B cell (primary cell): Measurements from ENCODE around the gene CTSL. TPM values are rescaled to one million over a fixed set of nuclear protein-coding genes. Genes with fewer than 3 reads are reported as not detected.

ENCODE experiments used
- ATAC-seq: fragments of 200-7000 bp; cut with Tn5 transposase; one replicate; pipeline ENCODE4 v1.10.0; 2021; ENCODE audit warnings: low read depth, mild to moderate bottlenecking, moderate number of reproducible peaks, moderate library complexity
- CTCF ChIA-PET: fragments of 350-600 bp; sonication (Branson Sonifier 250); formaldehyde crosslinking; loops from one replicate; lab custom pipeline; 2021; ENCODE audit warnings: antibody characterized with exemption, inconsistent platforms; lab: Charles Lee
- POLR2A ChIA-PET: fragments of 350-600 bp; sonication (Branson Sonifier 250); formaldehyde crosslinking; loops from one replicate; lab custom pipeline; 2021; ENCODE audit warnings: antibody characterized with exemption; lab: Charles Lee
- DNase-seq: peaks from one replicate; pipeline ENCODE4 v3.0.0; 2013
- H2AFZ ChIP-seq: 2 replicates; pipeline ENCODE4 v1.6.1; 2012; ENCODE audit warnings: mild to moderate bottlenecking, low read depth, low read length; ENCODE audit not compliant: insufficient read depth, poor library complexity, severe bottlenecking
- H3K27ac ChIP-seq, 2 donors: 1 replicate in 1 of 2; 2 replicates in 1 of 2; pipeline ENCODE4 v1.5.1; 2012 to 2013; ENCODE audit warnings: low read length in 2 of 2, mild to moderate bottlenecking in 2 of 2, moderate library complexity in 1 of 2
- H3K27me3 ChIP-seq, 4 experiments: fragments of 200-600 bp in 1 of 4; sonication (generic) in 1 of 4; replicated peaks in 1 of 4; 1 replicate in 2 of 4; 2 replicates in 2 of 4; pipeline versions ENCODE4 v1.6.1 to v1.7.0; 2013 to 2016; ENCODE audit warnings: low read length in 3 of 4, mild to moderate bottlenecking in 2 of 4, mixed read lengths in 1 of 4, moderate library complexity in 1 of 4; ENCODE audit not compliant: insufficient read depth in 4 of 4, control insufficient read depth in 3 of 4; ENCODE audit errors: control extremely low read depth in 1 of 4
- H3K36me3 ChIP-seq, 2 experiments: replicated peaks in 1 of 2; 1 replicate in 1 of 2; 2 replicates in 1 of 2; pipeline versions ENCODE4 v1.6.1 to v1.7.1; 2013; ENCODE audit warnings: low read length in 1 of 2; ENCODE audit not compliant: insufficient read depth in 2 of 2, control insufficient read depth in 1 of 2; ENCODE audit errors: control extremely low read depth in 1 of 2, extremely low read depth in 1 of 2
- H3K4me1 ChIP-seq, 2 donors: fragments of 200-600 bp in 1 of 2; sonication (generic) in 1 of 2; 1 replicate in 1 of 2; 2 replicates in 1 of 2; pipeline versions ENCODE4 v1.5.1 to v1.6.1; 2013 to 2017; ENCODE audit warnings: low read length in 2 of 2; ENCODE audit not compliant: control insufficient read depth in 2 of 2, insufficient read depth in 2 of 2
- H3K4me2 ChIP-seq: replicated peaks from 2 replicates; pipeline ENCODE3; 2012; ENCODE audit warnings: mild to moderate bottlenecking, low read depth, low read length; ENCODE audit not compliant: poor library complexity, severe bottlenecking
- H3K4me3 ChIP-seq, 5 experiments: fragments of 200-600 bp in 1 of 5; sonication (generic) in 1 of 5; 1 replicate in 3 of 5; 2 replicates in 2 of 5; pipeline versions ENCODE4 v1.5.1 to v1.7.0; 2011 to 2016; ENCODE audit warnings: low read length in 4 of 5, mild to moderate bottlenecking in 4 of 5, low read depth in 2 of 5, control low read depth in 1 of 5, moderate library complexity in 1 of 5; ENCODE audit not compliant: insufficient read depth in 1 of 5; ENCODE audit errors: control extremely low read depth in 1 of 5, extremely low read depth in 1 of 5
- H3K79me2 ChIP-seq: fragments of 200-600 bp; sonication (generic); one replicate; pipeline ENCODE4 v1.6.0; 2016; ENCODE audit warnings: low read length; ENCODE audit not compliant: control insufficient read depth, insufficient read depth
- H3K9ac ChIP-seq: fragments of 200-600 bp; sonication (generic); 2 replicates; pipeline ENCODE4 v1.6.1; 2017; ENCODE audit warnings: mild to moderate bottlenecking, low read length, moderate library complexity
- H3K9me3 ChIP-seq, 3 donors: one replicate each; pipeline versions ENCODE4 v1.6.1 to v1.7.1; 2013; ENCODE audit warnings: low read length in 2 of 3; ENCODE audit not compliant: control insufficient read depth in 2 of 3, insufficient read depth in 1 of 3; ENCODE audit errors: control extremely low read depth in 1 of 3
- H4K20me1 ChIP-seq: 2 replicates; pipeline ENCODE4 v1.6.0; 2012; ENCODE audit warnings: mild to moderate bottlenecking, low read length; ENCODE audit not compliant: insufficient read depth, control insufficient read depth, poor library complexity, severe bottlenecking
- H3K27ac Mint-ChIP-seq: one replicate; pipeline ENCODE4 v1.8.0; 2021; ENCODE audit warnings: mixed read lengths
- H3K27me3 Mint-ChIP-seq: one replicate; pipeline ENCODE4 v1.8.0; 2021; ENCODE audit warnings: mixed read lengths
- H3K4me1 Mint-ChIP-seq: one replicate; pipeline ENCODE4 v1.8.0; 2021; ENCODE audit warnings: mixed read lengths
- H3K4me3 Mint-ChIP-seq: one replicate; pipeline ENCODE4 v1.8.0; 2021; ENCODE audit warnings: mixed read lengths
- H3K9me3 Mint-ChIP-seq: one replicate; pipeline ENCODE4 v1.8.0; 2022; ENCODE audit warnings: mixed read lengths; ENCODE audit not compliant: insufficient read depth
- EZH2 ChIP-seq: IDR thresholded peaks from 2 replicates; pipeline ENCODE4 v1.6.1; 2012; ENCODE audit warnings: borderline replicate concordance, low read depth, mild to moderate bottlenecking, moderate library complexity, low read length; ENCODE audit not compliant: insufficient read depth, poor library complexity, severe bottlenecking
- WGBS: methylation state at CpG from one replicate; pipeline ENCODE4 v1.1.5; 2013; ENCODE audit warnings: missing lambda C conversion rate; ENCODE audit not compliant: insufficient coverage; 5-methylcytosine and 5-hydroxymethylcytosine counted together
- intact Hi-C: fragments of 100-400 bp; cut with micrococcal nuclease; formaldehyde crosslinking; loops from one replicate; pipeline ENCODE4 v1.10.0; 2022
- polyA plus RNA-seq: library from polyadenylated mRNA; depleted of rRNA; stranded (reverse); fragments of >200 nt; gene quantifications from 2 replicates; pipeline ENCODE4 v1.2.3, GENCODE V29; 2012
- total RNA-seq, 2 donors: library from RNA; stranded (reverse); fragments of 120-200 nt in 1 of 2; gene quantifications; 1 replicate in 1 of 2; 2 replicates in 1 of 2; pipeline versions ENCODE4 v1.2.3 to v1.2.4, GENCODE V29; 2013 to 2022
- TF ChIP-seq, protein P1 (sequence below): fragments of 200-600 bp; IDR thresholded peaks from one replicate; pipeline ENCODE4 v1.8.0; 2022; ENCODE audit warnings: antibody characterized with exemption, mild to moderate bottlenecking

The CTSL gene
- total and polyA plus RNA-seq, 2 donors (not counting 1 experiment from before 2014, with no cell fraction given) = 0.13 to 0.74 TPM

- Histone ChIP-seq H3K9me3 (peaks cover 0 to 3% (median 0%) of the 10 kb centered on the region in 3 donors), H3K79me2 (no peaks in the 10 kb centered on the region), H3K4me2 (no peak overlapping the region), H3K27ac (no peak overlapping the region), H4K20me1 (no peaks in the 10 kb centered on the region), H2AFZ (no peak overlapping the region), H3K9ac (no peak overlapping the region), H3K4me1 (no peaks in the 10 kb centered on the region), H3K36me3 (no peaks in the 10 kb centered on the region), H3K27me3 (no peaks in the 10 kb centered on the region), H3K4me3 (no peak overlapping the region)
- ATAC-seq (no peak), DNase-seq (no peak)
- TF ChIP-seq EZH2 = no peak
- TF ChIP-seq, protein P1, sequence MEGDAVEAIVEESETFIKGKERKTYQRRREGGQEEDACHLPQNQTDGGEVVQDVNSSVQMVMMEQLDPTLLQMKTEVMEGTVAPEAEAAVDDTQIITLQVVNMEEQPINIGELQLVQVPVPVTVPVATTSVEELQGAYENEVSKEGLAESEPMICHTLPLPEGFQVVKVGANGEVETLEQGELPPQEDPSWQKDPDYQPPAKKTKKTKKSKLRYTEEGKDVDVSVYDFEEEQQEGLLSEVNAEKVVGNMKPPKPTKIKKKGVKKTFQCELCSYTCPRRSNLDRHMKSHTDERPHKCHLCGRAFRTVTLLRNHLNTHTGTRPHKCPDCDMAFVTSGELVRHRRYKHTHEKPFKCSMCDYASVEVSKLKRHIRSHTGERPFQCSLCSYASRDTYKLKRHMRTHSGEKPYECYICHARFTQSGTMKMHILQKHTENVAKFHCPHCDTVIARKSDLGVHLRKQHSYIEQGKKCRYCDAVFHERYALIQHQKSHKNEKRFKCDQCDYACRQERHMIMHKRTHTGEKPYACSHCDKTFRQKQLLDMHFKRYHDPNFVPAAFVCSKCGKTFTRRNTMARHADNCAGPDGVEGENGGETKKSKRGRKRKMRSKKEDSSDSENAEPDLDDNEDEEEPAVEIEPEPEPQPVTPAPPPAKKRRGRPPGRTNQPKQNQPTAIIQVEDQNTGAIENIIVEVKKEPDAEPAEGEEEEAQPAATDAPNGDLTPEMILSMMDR = no peak
- Mint-ChIP-seq H3K4me1 (no peaks in the 10 kb centered on the region), H3K9me3 (peaks cover 3% of the 10 kb centered on the region), H3K27ac (no peak overlapping the region), H3K27me3 (peaks cover 3% of the 10 kb centered on the region), H3K4me3 (no peak overlapping the region)
- CTCF ChIA-PET = no interaction called here
- intact Hi-C loops = no loop called here
- POLR2A ChIA-PET = no interaction called here
- no CpG with 5 or more reads among the region's 5 CpGs for WGBS
Measured at GRCh38 chr9:87749335-87750035, 23.6 kb downstream of the CTSL start.

GRCh38 chr9:87750726-87751125, 24.8 kb downstream of the CTSL start:
- ChIA-PET POLR2A (no interaction called here), CTCF (no interaction called here)
- H3K27ac Mint-ChIP-seq = no peak overlapping the region
- Histone ChIP-seq H3K9ac (no peak overlapping the region), H3K36me3 (no peaks in the 10 kb centered on the region), H3K4me2 (no peak overlapping the region), H3K4me1 (no peaks in the 10 kb centered on the region), H3K9me3 (peaks cover 0 to 3% (median 0%) of the 10 kb centered on the region in 3 donors), H3K27ac (no peak overlapping the region), H3K4me3 (no peak overlapping the region), H4K20me1 (no peaks in the 10 kb centered on the region), H3K79me2 (no peaks in the 10 kb centered on the region), H3K27me3 (no peaks in the 10 kb centered on the region), H2AFZ (no peak overlapping the region)
- H3K27me3 Mint-ChIP-seq = peaks cover 3% of the 10 kb centered on the region
- TF ChIP-seq, protein P1 = no peak
- no peak for TF ChIP-seq EZH2
- peaks cover 3% of the 10 kb centered on the region for H3K9me3 Mint-ChIP-seq
- H3K4me1 Mint-ChIP-seq = no peaks in the 10 kb centered on the region
- intact Hi-C loops = no loop called here
- 75% methylated on average over 2 of the region's 2 CpGs for WGBS
- H3K4me3 Mint-ChIP-seq = no peak overlapping the region
- DNase-seq (no peak), ATAC-seq (no peak)
